Thyroid gland (tissue), 4 donors: Measurements from ENCODE around the gene RBCK1. TPM values are rescaled to one million over a fixed set of nuclear protein-coding genes. Genes with fewer than 3 reads are reported as not detected.

Experiments used
- DNase-seq, 2 donors: peaks; one replicate each; pipeline ENCODE4 v3.0.0-alpha.2; 2019
- H3K27ac ChIP-seq, 3 donors: fragments of 200-600 bp; sonication (generic); 1 replicate in 2 of 3; 2 replicates in 1 of 3; pipeline ENCODE4 v1.5.1; 2016 to 2019; ENCODE audit warnings: mild to moderate bottlenecking in 1 of 3, moderate library complexity in 1 of 3
- H3K27me3 ChIP-seq: fragments of 200-600 bp; sonication (generic); one replicate; pipeline ENCODE4 v1.5.1; 2019
- H3K36me3 ChIP-seq, 2 donors: fragments of 200-600 bp; sonication (generic); one replicate each; pipeline ENCODE4 v1.5.1; 2016 to 2019
- H3K4me1 ChIP-seq, 2 donors: fragments of 200-600 bp; sonication (generic); one replicate each; pipeline ENCODE4 v1.5.1; 2017 to 2019
- H3K4me3 ChIP-seq, 3 donors: fragments of 200-600 bp; sonication (generic); replicated peaks in 1 of 3; 1 replicate in 2 of 3; 2 replicates in 1 of 3; pipeline ENCODE4 v1.5.1; 2016; ENCODE audit warnings: mild to moderate bottlenecking in 1 of 3
- H3K9me3 ChIP-seq: fragments of 200-600 bp; sonication (generic); one replicate; pipeline ENCODE4 v1.5.1; 2017
- CTCF ChIP-seq, 6 experiments: fragments of 200-600 bp in 3 of 6; fragments of 450-650 bp in 3 of 6; sonication (generic) in 3 of 6; IDR thresholded peaks; one replicate each; pipeline ENCODE4 v1.5.1; 2016 to 2019; ENCODE audit warnings: antibody characterized with exemption in 6 of 6, mild to moderate bottlenecking in 2 of 6, inconsistent platforms in 1 of 6, moderate library complexity in 1 of 6
- POLR2A ChIP-seq, 2 donors: fragments of 450-650 bp; IDR thresholded peaks; one replicate each; pipeline ENCODE4 v1.6.1; 2017; ENCODE audit warnings: antibody characterized with exemption in 2 of 2, mild to moderate bottlenecking in 2 of 2, moderate library complexity in 1 of 2
- WGBS, 2 donors: methylation state at CpG; one replicate each; pipeline ENCODE4 v1.1.5; 2017; 5-methylcytosine and 5-hydroxymethylcytosine counted together
- intact Hi-C: fragments of 100-400 bp; cut with DNase I; formaldehyde crosslinking; loops from one replicate; pipeline ENCODE4 v1.15.1; 2023
- total RNA-seq, 4 donors: library from RNA; depleted of rRNA; stranded (reverse); fragments of >200 nt; gene quantifications; one replicate each; pipeline ENCODE4 v1.2.3, GENCODE V29; 2016

The RBCK1 gene
- total RNA-seq, 4 donors from 2014 or later = 49.2 to 90.2 (median 71.0) TPM

DNA sequence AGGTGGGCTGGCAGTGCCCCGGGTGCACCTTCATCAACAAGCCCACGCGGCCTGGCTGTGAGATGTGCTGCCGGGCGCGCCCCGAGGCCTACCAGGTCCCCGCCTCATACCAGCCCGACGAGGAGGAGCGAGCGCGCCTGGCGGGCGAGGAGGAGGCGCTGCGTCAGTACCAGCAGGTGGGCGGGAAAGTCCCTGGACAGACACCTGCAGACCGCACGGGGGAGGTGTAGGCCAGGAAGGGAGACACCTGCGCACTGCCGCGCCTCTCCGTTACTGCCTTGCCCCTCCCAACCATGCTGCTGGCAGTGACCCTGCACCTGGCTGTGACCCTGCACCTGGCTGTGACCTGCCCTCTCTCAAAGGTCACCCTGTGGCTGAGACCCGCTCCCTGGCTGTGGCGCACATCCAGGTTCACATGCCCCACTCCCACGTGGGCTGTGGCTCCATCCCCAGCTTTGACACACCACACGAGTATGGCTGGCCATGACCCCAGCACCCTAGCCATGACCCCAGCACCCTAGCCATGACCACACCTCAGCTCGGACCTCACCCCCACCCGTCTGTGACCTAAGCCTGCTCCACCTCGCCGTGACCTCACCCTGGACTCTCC is 11.6 kb downstream of the RBCK1 start:
- Histone ChIP-seq H3K4me1 (no peaks in the 10 kb centered on the region), H3K27ac (no peak overlapping the region), H3K9me3 (no peaks in the 10 kb centered on the region), H3K4me3 (no peak overlapping the region), H3K36me3 (peaks cover 31 to 45% of the 10 kb centered on the region in 2 donors), H3K27me3 (no peaks in the 10 kb centered on the region)
- DNase-seq = no peak
- intact Hi-C loops = no loop called here
- TF ChIP-seq CTCF (IDR thresholded peaks at IDR 0.05) = no peak
- 93% methylated on average over 12 to 29 of the region's 32 CpGs for WGBS, 2 donors

DNA sequence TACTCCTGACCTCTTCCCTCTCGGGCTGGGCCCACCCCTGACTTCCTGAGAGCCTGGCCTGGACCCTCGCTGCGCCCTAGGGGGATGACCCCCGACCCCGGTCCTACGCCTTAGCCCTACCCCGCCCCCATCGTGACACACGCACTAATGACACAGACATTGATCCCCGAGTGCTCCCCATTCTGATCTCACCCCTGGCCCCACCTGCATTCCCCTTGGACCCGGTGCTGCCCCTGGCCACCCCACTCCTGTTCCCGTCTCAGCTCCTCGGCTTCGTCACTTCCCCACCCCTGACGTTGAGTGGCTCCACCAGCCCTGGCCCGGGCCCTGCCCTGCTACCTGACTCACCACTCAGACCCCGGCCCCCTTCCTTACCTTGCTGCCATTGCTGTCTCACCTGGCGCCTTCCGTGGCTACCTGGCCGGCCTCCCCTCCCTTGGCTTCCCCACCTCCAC is 12.1 kb downstream of the RBCK1 start:
- intact Hi-C loops = no loop called here
- H3K4me3 ChIP-seq = no peak overlapping the region
- TF ChIP-seq POLR2A (IDR thresholded peaks at IDR 0.05) (no peak), CTCF (IDR thresholded peaks at IDR 0.05) (no peak)
- no peaks in the 10 kb centered on the region for H3K27me3 ChIP-seq
- H3K4me1 ChIP-seq = no peaks in the 10 kb centered on the region
- H3K36me3 ChIP-seq = peaks cover 31 to 45% of the 10 kb centered on the region in 2 donors
- WGBS, 2 donors = 93 to 96% methylated on average over 20 of the region's 20 CpGs
- H3K9me3 ChIP-seq = no peaks in the 10 kb centered on the region
- no peak for DNase-seq
- H3K27ac ChIP-seq = no peak overlapping the region

DNA sequence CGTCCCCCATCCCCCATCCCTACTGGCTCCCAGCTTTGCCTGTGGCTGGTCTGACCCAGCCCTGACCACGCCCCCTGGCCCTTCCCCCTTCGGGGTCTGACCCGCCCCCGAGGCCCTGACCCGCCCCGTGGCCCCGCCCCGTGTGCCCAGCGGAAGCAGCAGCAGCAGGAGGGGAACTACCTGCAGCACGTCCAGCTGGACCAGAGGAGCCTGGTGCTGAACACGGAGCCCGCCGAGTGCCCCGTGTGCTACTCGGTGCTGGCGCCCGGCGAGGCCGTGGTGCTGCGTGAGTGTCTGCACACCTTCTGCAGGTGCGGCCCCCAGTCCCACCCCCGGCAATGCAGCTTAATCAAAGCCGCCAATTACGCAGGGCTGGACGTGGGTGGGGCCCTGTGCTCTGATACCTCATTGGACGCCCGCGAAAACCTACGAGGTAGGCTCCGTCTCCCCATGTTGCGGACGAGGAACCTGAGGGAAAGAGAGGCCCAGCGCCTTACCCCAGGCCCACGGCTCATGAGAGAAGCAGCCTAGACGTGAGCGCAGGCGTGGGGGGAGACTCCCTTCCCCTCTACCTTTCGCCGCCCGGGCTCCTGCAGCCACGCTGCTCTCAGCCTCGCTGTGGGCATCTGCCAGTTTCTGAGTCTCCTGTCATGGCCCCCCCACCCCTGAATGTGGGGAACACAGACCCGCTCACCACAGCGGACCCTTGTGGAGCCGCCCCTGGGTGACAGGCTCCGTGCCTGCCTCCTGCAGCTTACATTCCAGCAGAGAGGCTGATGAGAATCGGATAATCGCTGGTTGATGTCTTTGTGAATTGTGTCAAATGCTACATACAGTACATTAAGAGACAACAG is 12.8 kb downstream of the RBCK1 start:
- DNase-seq = no peak
- H3K36me3 ChIP-seq = peaks cover 31 to 45% of the 10 kb centered on the region in 2 donors
- H3K4me3 ChIP-seq = no peak overlapping the region
- no peak overlapping the region for H3K27ac ChIP-seq
- no peaks in the 10 kb centered on the region for H3K9me3 ChIP-seq
- no peak for TF ChIP-seq CTCF (IDR thresholded peaks at IDR 0.05)
- TF ChIP-seq POLR2A (IDR thresholded peaks at IDR 0.05) = no peak
- 86 to 91% methylated on average over 17 to 38 of the region's 49 CpGs for WGBS, 2 donors
- no peaks in the 10 kb centered on the region for H3K4me1 ChIP-seq
- intact Hi-C loops = no loop called here
- H3K27me3 ChIP-seq = no peaks in the 10 kb centered on the region

DNA sequence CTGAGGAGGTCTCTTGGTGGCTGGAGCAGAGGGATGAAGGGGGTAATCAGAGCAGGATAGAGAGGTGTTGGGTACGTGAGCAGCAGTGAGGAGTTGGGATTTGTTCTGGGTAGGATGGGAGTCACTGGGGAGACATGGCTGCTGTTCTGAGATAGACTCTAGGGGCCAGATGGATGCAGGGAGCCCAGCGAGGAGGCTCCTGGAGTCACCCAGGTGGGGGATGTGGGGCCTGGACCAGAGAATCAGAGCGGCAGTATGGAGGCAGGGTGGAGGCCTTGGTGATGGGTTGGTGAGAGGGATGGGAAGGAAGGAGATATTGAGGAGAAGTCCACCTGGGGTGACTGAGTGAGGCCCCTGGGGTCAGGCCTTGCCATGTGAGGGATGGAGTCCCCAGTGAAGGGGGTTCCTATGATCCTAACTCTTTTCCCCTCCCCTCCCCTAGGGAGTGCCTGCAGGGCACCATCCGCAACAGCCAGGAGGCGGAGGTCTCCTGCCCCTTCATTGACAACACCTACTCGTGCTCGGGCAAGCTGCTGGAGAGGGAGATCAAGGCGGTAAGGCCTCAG is 13.7 kb downstream of the RBCK1 start:
- Histone ChIP-seq H3K9me3 (no peaks in the 10 kb centered on the region), H3K27me3 (no peaks in the 10 kb centered on the region), H3K36me3 (peaks cover 31 to 45% of the 10 kb centered on the region in 2 donors), H3K4me3 (no peak overlapping the region), H3K4me1 (no peaks in the 10 kb centered on the region), H3K27ac (no peak overlapping the region)
- intact Hi-C loops = no loop called here
- TF ChIP-seq POLR2A (IDR thresholded peaks at IDR 0.05) (no peak), CTCF (IDR thresholded peaks at IDR 0.05) (no peak)
- WGBS, 2 donors = 95 to 96% methylated on average over 8 of the region's 8 CpGs
- no peak for DNase-seq

DNA sequence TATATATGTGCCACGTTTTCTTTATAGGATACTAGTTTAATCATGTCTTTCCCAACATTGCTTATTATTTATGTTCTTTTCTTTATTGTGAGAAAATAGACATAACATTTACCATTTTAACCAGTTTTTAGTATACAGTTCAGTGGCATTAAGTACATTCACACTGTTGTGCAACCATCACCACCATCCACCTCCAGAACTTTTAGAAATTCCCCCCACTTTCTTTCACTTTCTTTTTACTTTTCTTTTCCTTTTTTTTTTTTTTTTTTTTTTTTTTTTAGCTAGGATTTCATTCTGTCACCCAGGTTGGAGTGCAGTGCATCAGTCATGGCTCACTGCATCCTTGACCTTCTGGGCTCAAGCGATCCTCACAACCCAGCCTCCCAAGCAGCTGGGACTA is 18.5 kb downstream of the RBCK1 start:
- no peaks in the 10 kb centered on the region for H3K9me3 ChIP-seq
- no peak for DNase-seq
- H3K4me1 ChIP-seq = no peaks in the 10 kb centered on the region
- no peak overlapping the region for H3K4me3 ChIP-seq
- WGBS, 2 donors = 93 to 99% methylated on average over 2 of the region's 2 CpGs
- TF ChIP-seq CTCF (IDR thresholded peaks at IDR 0.05) = no peak
- no peak for TF ChIP-seq POLR2A (IDR thresholded peaks at IDR 0.05)
- no peaks in the 10 kb centered on the region for H3K27me3 ChIP-seq
- intact Hi-C loops = no loop called here
- no peak overlapping the region for H3K27ac ChIP-seq
- peaks cover 12 to 23% of the 10 kb centered on the region in 2 donors for H3K36me3 ChIP-seq
